Activated T-cell treated with anti-CD3 and anti-CD28 coated beads for 4 hours (primary cell): Measurements from ENCODE around the gene MARCHF10.
"Not testable (repeated sequence)": the region's sequence is repeated elsewhere in the genome, so short reads cannot be mapped to it uniquely, and the experiment has no call there.

Experiments used
- DNase-seq: peaks from one replicate; pipeline ENCODE4 v3.0.0-alpha.2; 2020

Gene MARCHF10

DNA sequence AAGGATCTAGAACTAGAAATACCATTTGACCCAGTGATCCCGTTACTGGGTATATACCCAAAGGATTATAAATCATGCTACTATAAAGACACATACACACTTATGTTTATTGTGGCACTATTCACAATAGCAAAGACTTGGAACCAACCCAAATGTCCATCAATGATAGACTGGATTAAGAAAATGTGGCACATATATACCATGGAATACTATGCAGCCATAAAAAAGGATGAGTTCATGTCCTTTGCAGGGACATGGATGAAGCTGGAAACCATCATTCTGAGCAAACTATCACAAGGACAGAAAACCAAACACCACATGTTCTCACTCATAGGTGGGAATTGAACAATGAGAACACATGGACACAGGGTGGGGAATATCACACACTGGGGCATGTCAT is 22.1 kb downstream of the MARCHF10 start:
- not testable (repeated sequence) for DNase-seq

DNA sequence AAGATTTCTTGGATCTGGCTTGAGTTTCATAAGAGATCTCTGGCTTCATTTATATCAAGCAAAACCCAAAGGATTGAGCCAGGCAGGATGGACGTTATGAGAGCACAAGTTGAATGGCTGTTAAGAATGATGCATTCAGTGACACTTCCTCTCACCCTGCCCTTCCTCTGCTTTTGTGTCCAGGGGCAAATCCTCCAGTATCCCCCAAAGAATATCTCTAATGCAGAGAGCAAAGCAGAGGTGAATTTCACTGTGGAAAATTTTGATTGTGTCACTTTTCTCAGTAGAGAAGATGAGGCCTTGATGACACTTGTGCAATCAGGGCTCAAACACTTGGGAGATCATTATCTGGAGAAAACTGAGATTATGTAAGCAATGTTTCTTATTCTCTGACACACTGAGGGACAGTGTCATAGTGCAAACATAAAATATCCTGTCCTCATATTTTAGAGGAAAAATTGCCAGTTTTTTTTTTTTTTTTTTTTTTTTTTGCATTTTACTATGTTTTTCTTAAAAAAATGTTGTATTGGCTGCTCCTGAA is 25.3 kb downstream of the MARCHF10 start:
- no peak for DNase-seq

DNA sequence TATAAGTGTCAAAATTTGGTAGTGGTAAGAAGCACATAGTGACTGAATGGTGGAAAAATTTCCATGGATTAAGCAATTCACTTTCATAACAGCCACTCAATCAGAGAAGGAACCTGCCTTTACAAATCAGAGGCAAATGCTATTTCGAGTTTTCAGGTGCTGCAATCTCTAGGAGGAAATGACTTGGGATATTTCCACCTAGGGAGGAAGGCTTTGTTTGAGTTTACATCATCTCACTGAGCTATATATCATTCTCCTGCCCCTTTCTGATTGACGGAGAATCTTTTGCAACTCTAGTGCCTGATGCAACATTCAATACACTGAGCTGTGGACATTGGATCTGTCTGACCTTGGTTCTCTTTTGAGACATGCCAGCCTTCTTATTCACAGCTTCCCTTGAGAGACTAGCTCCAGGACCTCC is 26.3 kb downstream of the MARCHF10 start:
- DNase-seq: no peak

DNA sequence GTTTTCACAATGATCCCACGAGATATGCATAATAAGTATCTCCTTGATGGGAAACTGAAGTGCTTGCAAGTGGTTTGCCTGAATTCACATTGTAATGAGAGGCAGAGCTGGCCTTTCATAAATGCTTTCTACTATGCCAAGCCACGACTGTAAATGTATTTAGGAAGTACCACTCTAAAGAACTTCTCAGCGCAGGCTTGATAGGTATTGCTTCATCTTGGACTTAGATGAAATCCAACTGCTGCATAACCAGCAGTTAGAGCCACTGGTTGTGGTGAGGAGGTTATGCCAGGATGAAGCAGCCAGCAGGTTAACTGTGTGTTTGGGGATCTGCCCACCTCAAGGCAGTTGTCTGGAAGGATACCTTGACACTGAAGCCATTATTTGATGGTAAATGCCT is 26.8 kb downstream of the MARCHF10 start:
- DNase-seq: no peak

DNA sequence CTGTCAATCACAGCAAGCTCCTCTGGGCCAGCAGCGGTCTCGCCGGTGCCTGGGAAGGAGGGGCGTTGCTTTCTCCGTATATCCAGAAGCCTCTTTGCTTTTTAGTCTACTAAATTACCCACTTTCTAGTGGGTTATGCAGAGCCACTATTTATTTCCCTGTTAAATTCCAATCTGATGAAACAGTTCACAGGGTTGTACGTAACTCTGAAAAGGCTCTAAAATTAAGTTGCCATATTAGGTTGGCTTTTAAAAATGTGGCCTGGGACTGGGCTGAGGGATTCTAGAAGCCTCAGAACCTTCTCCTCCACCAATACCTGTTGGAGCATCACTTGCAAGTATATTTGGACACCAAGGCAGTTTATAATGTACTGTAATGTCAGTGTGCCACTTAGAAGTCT is 27.2 kb downstream of the MARCHF10 start:
- DNase-seq: no peak

DNA sequence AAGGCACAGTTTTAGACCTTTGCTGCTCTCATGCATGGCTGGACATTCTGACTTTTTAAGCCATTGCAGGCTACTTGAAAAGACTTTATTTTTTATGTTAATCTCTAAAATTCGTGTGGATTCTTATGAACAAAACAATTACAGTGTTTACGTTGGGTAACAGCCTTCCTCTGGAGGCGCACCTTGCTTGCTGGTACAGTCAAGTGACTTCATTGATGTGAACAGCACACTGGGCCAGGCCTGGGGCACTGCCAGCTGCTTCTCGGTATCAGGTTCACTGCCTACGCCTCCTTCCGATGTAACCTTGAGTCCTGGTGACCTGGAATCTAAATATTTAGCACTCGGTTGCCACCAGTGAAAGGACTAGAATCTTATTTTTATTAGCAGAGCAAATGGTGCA is 27.8 kb downstream of the MARCHF10 start:
- no peak for DNase-seq

DNA sequence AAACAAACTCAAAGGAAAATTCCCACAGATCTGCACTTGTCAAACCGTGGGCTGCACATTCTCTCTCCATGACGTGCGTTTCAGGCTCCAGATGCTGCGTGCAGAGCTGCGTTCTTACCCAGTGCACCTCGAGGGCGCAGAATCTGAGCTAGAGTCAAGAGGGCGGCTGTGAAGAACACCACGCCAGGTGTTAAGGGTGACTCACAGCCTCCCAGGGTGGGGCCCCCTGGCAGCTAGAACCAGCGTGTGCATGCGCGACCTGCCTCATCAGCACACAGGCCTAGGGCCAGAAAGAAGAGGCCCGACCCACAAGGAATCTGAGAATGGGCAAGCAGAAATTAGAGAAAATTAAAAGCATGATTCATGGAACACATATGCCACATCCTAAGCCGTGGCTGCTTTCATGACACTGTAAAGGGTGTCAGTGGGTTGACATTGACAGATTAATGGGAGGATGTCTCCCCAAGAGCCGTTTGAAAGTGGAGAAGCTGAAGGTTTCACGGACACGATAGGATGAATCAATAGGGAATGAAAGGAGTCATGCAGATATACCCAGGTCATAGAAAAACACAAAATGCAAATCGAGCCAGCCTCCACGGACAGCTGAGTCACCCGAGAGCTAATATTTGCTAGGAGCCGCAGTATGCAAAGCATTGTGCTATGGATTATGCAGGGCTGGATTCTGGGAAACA is 29.0 kb downstream of the MARCHF10 start:
- DNase-seq: no peak

DNA sequence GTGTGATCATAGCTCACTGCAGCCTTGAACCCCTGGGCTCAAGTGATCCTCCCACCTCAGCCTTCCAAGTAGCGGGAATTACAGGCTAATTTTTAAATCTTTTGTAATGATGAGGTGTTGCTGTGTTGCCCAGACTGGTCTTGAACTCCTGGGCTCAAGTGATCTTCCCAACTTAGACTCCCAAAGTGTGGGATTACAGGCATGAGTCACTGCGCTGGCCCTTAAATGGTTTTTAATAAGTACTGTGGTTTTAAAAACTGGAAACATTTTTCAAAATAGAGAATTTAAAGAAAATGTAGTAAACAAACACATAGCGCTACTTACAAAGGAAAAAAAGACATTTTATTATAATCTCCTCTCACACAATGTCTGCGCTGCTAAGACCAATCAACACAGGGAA is 32.2 kb downstream of the MARCHF10 start:
- DNase-seq: no peak

DNA sequence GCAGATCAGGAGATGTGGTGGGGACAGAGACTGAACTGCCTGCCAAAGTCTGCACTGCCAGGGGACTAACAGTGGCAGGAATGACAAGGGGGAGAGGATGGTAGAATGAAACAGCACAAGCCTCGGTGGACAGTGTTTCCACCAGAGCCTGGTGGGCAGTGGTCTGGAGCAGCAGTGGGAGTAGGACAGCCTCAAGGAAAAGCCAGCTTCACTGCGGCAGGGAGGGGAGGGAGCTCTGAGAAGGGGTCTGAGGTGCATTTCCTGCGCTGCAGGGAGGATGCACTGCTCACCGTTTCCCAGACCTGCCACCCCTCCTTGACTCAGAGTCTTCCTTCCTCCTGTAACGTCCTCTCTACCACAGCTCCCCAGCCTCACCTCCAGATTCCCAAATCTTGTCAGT is 33.8 kb downstream of the MARCHF10 start:
- no peak for DNase-seq

DNA sequence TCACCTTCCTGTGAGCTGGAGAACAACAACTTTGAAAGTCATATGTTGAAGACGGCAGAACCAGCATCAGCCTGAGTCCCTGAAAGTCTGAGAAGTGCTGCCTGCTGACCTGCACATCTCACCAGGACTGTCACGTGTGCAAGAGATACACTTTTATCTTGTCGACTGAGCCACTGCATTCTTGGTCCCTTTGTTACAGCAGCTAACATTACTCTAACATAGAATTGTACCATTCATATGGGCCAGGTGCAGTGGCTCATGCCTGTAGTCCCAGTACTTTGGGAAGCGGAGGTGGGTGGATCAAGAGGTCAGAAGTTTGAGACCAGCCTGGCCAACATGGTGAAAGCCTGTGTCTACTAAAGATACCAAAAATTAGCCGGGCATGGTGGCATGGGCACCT is 40.1 kb downstream of the MARCHF10 start:
- DNase-seq: no peak

DNA sequence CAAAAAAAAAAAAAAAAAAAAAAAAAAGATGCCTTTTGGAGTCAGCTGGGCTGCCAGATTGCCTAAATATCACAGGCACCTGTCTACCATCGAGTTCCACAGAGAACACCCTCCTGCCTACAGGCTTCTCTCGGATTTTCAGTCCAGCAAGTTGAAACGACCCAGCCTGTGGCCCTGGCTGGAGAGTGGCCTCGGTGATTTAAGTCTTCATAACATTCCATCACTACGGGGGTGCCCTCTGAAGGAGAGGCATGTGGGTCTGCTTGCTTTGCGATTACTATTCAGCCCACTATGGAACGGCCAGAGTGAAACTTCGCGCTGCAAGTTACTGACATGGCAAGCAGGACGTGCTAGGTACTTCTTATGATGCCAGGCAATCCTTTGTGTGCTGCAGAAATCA is 42.8 kb downstream of the MARCHF10 start:
- no peak for DNase-seq

DNA sequence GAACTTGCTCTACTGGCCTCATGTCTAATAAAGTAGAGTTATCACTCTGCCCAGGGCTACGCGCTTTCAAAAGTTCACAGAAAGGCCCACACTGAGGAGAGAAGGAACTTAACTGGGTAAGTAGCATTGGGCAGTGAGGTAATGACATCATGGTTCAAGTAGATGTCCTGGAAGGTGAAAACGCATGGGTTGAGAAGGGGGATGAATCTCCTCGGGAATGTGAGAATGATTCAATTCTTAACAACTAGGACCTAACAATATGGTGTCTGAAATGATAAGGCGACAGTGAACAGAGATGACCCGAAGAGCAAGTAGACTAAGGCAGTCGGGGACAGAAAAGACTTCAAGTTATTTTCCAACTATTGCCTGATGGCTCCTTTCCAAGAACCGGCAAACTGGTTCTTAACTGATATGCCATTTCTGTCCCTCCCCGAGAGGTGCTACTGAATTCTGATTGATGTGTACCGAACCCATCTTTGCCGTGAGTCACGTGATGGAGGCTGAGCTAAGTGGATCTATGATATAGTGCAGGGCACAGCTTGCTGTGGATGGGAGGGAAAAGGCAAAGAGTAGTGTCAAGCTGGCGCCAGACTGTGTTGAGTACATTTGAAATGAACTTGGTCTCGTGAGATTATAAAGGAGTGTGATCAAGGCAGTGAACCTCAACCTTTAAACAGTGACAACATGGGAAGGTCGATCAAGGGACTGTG is 44.1 kb downstream of the MARCHF10 start:
- no peak for DNase-seq

DNA sequence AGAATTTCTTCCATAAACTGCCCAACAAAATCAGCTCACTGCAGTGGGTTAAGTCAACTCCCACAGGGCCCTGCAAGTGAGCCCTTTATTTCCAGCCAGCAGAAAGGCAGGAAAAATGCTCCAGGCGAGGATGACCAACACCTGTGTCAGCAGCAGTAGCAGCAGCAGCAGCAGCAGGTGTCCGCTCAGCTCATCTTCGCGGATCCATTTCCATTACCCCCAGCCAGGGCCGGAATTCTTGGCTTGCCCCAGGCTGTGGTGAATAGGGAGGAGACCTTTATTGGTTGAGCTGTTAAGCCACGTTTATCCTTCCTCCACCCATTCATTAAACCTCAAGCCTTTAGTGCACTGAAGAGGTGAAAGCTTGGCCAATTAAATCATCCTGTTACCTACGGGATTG is 46.2 kb downstream of the MARCHF10 start:
- DNase-seq: no peak

DNA sequence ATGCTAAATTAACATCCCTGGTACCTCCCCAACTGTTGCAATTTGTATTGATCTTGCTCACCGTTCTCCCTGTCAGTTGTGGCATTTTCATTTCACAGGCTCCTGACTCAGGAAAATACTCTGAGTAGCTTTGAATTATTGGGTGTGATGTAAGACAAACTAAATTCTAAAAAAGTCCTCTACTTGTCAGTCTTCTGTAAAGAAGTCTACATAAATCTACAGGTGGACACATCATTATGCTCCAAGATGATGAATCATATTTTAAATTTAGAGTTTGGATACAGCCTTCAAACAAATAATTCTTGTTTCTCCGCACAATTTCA is 47.2 kb downstream of the MARCHF10 start:
- no peak for DNase-seq

DNA sequence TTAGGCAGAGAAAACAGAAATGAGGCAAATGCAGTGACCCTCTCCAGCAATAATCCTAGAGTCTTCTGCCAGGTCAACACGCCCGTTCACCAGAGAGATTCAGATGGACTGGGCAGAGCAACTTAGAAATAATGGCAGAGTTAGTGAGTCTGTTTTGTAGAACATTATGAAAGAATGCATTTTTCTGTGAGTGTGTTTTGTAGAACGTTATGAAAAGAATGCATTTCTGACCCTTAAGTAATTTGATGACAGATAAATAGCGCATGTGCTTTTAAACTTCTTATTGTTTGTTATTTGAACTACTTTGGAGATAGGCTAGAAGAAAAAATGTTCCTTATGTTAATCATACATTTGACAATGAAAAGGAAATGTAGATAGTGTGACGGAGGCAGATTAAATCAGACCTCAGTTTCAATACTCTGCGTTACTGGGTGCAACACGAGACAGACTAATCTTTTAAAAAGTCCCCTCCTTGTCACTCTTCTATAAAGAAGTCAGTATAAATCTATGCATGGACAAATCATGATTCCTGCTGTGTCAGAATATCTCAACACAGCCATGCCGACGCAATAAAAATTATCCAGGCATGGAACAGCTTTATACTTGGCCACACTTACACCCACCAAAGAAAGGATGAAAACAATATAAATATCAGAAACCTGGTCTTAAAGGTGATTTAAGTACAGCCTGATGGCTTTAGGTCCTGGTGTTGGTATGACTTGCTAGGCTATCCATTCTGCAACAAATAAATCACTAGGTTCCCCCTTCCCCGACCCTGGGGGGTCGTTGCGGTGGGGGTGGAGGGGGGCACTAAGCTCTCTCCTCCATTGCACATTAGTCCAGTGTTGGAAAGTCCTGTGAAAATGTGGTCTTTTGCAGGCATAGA is 47.8 kb downstream of the MARCHF10 start:
- no peak for DNase-seq

DNA sequence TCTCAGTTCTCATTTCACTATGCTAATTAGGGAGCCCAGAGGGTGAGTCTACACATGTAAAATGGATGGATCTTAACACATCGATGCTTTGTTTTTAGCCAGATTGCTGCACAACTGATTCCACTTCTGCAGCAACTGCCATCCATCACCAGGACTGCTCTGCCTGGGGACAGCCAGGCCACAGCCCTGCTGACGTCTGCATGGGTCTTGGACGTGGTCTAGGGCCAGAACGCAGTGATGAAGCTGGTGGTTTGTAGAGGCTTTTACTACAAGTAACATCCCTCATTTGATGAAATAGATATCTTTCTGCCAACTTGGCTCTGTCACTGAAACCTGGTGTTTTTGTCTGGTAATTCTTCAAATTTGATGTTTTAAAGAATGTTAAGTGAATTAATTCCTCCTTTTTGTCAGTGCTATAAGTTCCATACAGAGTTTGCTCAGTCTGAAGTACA is 50.6 kb downstream of the MARCHF10 start:
- DNase-seq: no peak

DNA sequence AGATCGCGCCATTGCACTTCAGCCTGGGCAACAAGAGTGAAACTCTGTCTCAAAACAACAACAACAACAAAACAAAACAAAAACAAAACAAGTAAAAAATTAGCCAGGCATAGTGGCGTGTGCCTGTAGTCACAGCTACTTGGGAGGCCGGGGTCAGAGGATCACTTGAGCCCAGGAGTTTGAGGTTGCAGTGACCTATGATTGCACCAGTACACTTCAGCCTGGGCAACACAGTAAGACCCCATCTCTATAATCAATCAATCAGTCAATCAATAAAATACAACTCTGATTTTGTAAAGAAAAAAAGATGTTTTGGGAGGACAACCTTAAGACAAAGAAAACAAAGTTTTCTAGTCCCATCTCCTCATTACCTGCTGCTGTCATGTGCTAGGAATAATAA is 51.9 kb downstream of the MARCHF10 start:
- DNase-seq: no peak

DNA sequence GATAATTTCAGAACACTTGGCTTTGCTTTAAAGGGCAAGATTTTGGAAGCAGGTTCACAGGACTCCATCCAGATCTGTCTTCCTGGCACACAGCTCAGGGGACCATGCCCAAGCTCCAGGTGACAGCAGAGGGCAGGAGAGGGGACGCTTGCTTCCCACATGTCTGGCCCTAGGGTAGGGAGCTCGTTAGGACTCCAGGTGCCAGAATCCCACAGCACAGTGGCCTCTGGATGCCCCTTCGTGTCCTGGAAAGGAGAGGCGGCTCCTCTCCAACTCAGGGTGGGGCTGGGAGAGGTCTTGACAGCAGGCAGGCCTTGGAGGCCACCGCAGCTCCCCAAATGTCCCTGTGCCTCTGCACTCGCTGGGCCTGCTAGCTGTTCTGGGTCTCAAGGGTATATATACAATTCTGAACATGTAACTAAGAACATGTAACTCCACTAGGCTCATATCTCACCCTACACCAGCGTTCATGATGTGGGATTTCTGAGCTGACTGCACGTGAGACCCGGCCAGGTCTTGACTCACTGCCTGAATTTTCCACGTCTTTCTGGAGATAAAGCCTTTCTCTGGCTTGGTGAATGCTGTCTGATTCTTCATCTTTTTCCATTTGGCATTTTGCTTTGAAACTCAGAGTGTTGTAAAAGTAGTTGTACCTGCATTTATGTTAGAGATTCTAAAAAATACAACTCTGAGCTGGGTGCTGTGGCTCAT is 52.8 kb downstream of the MARCHF10 start:
- DNase-seq: no peak

DNA sequence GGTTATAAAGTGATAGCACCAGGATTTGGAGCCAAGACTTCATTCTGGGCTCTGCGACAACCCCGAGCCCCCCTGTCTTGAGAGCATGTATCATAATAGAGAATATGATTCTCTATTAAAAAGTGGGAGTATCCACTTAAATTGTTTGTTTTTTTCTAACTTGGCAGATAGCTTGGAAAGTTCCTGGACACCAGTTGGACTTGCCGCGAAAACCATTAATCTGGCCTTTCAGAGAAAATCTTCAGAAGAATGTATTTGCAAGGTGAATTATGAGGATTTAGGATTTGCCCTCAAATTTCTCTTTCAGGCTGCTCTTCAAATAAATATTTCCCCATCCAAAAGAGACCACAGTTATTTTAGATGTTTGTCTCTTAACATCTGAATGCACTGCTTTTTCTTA is 53.5 kb downstream of the MARCHF10 start:
- no peak for DNase-seq

DNA sequence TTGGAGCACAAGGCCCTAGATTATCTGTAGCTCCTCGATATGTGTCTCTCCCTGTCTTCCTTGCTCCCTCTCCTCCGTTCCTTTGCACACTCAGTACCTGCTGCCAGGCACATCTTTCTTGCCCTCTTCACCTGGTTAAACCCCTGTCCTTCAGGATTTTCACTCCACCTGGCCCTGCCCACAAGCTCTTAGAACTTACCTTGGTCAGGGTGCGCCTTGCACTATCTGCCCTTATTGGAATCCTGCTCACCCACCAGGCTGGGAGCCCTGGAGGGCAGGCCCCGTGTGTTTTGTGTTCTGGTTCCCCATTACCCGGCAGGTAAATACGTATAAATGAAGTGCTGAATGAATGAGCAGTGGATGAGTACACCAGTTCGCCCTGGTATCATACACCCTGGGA is 54.6 kb downstream of the MARCHF10 start:
- DNase-seq: no peak

DNA sequence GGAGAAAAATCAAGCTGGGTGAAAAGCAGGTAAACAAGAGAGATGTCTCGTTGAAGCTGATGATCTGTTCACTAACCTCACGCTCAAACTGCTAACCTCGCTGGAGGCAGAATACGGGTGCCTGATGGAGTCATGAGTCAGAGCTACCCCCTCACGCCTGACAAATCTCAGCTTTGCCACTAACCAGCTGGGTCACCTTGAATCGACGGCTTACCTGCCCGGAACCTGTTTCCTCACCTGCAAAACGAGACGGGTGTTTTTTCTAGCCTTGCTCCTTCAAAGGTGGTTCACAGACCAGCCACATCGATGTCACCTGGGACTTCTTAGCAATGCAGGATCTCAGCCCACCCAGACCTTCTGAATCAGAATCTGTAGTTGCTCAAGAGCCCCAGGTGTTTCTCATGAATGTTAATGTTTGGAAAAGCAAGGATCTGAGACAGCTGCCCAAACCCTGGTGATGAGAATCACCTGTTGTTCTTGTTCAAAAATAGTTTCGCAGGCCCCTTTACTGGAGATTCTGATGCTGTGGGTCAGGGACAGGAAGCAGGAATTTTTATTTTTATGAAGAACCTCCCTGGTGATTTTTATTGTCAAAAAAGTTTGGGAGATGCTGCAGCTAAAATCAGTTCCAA is 56.9 kb downstream of the MARCHF10 start:
- no peak for DNase-seq

DNA sequence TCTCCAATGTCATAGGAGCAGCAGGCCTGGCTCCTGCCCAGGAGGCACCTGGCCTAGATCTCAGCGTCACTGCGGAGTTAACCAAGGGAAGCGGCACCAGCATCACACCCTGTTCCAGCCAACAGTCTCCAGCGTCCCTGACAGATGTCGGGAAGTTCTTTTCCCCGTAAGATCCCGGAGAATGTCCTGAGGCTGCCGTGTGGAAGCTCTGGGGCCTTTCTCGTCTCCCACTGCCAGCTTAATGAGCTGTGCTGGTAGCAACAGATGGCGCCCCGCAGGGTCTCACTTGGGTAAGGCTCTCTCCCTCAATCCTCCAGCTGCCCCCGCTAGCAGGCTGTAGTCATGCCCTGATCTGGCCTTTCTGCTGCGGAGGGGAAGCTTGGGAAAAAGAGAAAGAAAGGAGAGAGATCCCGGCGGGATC is 57.5 kb downstream of the MARCHF10 start:
- no peak for DNase-seq
